Coronary artery (tissue), 2 donors: ENCODE data around the gene ABCA13.

Experiments
- DNase-seq: peaks from one replicate; pipeline ENCODE4 v3.0.0-alpha.2; 2017; ENCODE audit warnings: low spot score
- H3K27ac ChIP-seq, 2 donors: fragments of 200-600 bp; sonication (generic); one replicate each; pipeline ENCODE4 v1.5.1; 2016 to 2019
- H3K4me3 ChIP-seq: fragments of 200-600 bp; sonication (generic); 2 replicates; pipeline ENCODE4 v1.5.1; 2016; ENCODE audit warnings: mild to moderate bottlenecking, moderate library complexity
- TF ChIP-seq, protein P1 (sequence below): fragments of 200-600 bp; sonication (generic); IDR thresholded peaks from one replicate; pipeline ENCODE4 v1.5.1; 2019; ENCODE audit warnings: antibody characterized with exemption

The ABCA13 gene

DNA sequence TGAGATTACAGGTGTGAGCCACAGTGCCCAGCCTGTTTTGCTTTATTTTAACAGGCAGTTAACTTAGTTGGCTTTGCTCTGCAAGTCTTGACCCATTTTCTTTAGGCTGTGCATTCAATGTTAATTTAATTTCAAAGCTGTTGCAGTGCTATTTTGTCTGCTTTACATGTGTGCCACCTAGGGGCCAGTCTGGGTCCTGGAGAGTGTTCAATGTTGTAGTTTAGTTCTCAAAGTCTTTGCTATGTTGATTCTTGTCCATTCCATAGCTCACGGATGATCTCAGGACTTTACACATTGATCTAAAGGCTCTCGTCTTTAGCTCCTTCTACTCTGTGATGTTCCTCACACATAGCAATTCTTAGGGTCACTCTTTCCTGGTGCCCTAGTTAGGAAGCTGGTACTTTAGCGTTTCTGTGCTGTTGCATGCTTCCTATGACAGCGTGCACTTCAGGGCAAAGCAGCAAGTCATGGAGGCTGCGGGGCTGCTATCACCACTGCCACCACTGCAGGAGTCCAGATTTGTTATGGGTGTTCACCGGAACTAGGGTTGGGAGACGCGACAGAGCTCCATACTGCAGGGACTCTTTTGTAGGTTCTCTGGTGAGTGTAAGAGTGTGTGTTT is 16.4 kb upstream of the ABCA13 start:
- TF ChIP-seq, protein P1, sequence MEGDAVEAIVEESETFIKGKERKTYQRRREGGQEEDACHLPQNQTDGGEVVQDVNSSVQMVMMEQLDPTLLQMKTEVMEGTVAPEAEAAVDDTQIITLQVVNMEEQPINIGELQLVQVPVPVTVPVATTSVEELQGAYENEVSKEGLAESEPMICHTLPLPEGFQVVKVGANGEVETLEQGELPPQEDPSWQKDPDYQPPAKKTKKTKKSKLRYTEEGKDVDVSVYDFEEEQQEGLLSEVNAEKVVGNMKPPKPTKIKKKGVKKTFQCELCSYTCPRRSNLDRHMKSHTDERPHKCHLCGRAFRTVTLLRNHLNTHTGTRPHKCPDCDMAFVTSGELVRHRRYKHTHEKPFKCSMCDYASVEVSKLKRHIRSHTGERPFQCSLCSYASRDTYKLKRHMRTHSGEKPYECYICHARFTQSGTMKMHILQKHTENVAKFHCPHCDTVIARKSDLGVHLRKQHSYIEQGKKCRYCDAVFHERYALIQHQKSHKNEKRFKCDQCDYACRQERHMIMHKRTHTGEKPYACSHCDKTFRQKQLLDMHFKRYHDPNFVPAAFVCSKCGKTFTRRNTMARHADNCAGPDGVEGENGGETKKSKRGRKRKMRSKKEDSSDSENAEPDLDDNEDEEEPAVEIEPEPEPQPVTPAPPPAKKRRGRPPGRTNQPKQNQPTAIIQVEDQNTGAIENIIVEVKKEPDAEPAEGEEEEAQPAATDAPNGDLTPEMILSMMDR: no peak
- Histone ChIP-seq H3K27ac (no peak overlapping the region), H3K4me3 (no peak overlapping the region)
- no peak for DNase-seq

DNA sequence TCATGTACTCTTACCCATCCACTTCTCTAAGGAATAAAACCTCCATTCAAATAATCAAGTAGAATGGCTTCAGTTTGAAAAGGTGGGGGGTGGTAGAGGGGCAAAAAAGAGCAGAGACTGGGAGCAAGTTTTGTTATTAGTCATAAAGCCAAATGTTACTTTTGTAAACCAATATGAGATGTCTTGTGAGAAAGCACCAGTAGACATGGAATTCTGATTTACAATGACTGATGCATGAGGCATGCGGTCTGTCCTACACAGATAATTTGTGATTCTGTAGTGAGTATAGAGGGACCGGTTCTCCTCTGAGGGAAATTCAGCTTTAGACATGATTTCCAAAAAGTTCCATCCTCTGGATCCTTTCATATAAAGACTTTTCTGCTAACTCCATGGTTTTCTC is 12.9 kb upstream of the ABCA13 start:
- Histone ChIP-seq H3K27ac (no peak overlapping the region), H3K4me3 (no peak overlapping the region)
- TF ChIP-seq, protein P1: no peak
- DNase-seq: no peak

DNA sequence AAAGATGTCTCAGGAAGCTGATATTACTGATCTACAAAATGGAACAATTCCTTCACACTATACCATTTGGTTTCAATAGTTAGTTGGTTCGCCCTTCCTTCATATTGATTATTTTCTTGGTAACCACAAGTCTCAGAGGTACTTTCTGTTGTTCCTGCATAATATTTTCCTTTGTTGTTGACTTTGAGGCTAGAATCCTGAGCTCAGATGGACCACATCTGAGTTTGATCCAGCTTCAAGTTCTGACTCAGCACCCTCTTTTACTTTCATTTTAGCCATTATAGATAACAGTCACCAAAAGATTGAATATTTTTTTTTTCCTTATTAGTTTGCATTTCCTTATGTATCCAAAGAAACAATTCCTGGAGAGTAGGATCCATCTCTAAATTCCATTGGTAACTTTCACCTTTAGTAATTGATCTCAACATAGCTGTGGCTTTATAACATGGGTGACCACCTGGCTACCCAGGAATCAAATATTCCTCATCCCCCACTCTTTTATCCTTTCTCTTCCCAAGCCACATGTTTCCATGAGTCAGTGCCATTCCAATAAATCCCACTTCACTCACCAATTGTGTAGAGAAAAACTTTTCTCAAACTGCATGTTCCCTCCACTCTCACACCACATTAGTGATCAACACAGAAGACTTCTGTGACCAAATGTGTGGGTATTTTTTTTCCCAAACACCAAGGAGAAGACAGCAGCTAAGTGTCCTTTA is 9.7 kb upstream of the ABCA13 start:
- no peak overlapping the region for H3K4me3 ChIP-seq
- no peak overlapping the region for H3K27ac ChIP-seq
- TF ChIP-seq, protein P1: no peak
- no peak for DNase-seq

DNA sequence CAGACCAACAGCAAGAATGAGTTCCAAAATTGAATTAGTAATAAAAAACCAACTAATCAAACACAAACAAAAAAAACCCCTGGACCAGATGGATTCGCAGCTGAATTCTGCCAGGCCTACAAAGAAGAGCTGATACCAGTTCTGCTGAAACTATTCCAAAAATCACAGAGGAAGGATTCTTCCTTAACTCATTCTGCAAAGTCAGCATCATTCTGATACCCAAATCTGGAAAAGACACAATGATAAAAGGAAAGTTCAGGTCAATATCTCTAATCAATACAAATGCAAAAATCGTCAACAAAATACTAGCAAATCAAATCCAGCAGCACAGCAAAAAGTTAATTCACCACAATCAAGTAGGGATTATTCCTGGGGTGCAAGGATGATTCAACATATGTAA is 6.1 kb upstream of the ABCA13 start:
- DNase-seq: no peak
- Histone ChIP-seq H3K27ac (no peak overlapping the region), H3K4me3 (no peak overlapping the region)
- TF ChIP-seq, protein P1: no peak

DNA sequence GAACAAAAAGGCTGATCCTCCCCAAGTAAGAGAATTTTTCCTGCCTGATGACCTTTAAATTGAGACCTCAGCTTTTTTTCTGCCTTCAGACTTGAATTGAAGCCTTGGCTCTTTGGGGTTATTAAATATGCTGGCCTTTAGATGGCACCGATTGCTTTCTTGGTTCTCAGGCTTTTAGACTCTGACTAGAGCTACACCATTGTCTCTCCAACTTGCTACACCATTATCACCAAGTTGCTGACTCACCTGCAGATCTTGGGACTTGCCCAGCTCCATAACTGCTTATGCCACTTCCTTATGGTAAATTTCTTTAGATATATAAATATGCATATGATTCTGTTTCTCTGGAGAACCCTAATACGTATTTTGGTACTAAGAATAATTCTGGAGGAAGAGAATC is 3.1 kb upstream of the ABCA13 start:
- Histone ChIP-seq H3K27ac (no peak overlapping the region), H3K4me3 (no peak overlapping the region)
- no peak for DNase-seq
- TF ChIP-seq, protein P1: no peak

DNA sequence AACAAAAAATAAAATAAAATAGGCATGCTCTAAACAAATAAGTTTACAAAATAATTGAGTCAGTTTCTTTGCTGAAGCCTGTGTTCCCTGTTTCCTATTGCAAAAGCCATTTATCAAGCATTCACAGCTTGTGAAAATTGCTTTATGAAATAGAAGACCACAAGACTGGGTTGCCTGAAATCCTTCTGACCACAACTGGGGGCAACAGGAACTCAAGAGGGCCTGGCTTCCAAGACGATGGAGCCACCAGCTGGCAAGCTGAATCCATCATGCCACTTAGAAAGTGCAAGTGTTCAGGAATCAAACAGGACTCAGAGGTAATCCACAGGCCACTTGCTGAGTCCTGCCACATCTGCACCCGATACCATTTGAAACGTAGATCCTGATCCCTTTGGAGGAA is 752 bp upstream of the ABCA13 start:
- Histone ChIP-seq H3K27ac (no peak overlapping the region), H3K4me3 (no peak overlapping the region)
- TF ChIP-seq, protein P1: no peak
- DNase-seq: no peak

DNA sequence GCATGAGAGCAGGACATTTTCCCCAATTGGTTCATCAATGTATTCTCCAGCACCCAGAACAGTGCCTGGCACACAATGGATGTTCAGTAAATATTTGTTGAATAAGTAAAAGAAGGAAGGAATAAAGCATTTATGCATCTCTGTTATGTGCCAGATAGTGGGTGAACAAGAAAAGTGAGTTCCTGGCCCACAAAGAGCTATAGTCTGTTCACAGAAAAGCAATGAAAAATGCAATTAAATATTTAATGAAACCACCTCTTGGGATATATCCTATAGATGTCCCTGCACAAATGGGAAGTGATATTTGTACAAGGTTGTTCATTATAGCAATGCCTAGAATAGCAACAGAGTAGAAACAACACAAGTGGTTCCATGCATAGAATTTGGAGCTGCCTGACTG is 2.1 kb downstream of the ABCA13 start:
- DNase-seq: no peak
- TF ChIP-seq, protein P1: no peak
- H3K27ac ChIP-seq: no peak overlapping the region
- no peak overlapping the region for H3K4me3 ChIP-seq
